Activated CD8-positive, alpha-beta memory T cell treated with anti-CD3 and anti-CD28 coated beads, Interleukin-2, amount 50 U/mL, for 1 hour (primary cell): Measurements from ENCODE around the gene KLHL1.
"Not testable (repeated sequence)": the region's sequence is repeated elsewhere in the genome, so short reads cannot be mapped to it uniquely, and the experiment has no call there.

Source experiments
- DNase-seq: peaks from one replicate; pipeline ENCODE4 v3.0.0-alpha.2; 2020; ENCODE audit errors: extremely low read depth

Gene KLHL1

GRCh38 chr13:70108356-70109105 is at the start of gene KLHL1:
Gene KLHL1, minus strand, starts transcription at chr13:70108452. Its CDS starts 753 bp downstream, at chr13:70107699.
- DNase-seq = no peak

- not testable (repeated sequence) for DNase-seq
Observed at GRCh38 chr13:70142658-70143057, 34.4 kb upstream of the KLHL1 start.

- no peak for DNase-seq
Observed at GRCh38 chr13:70128098-70128497, 19.8 kb upstream of the KLHL1 start.

GRCh38 chr13:70125693-70126092 is 17.4 kb upstream of the KLHL1 start:
- DNase-seq = no peak

GRCh38 chr13:70117338-70117905 is 9.2 kb upstream of the KLHL1 start:
- no peak for DNase-seq

- DNase-seq = no peak
Observed at GRCh38 chr13:70107498-70108281, 562 bp downstream of the KLHL1 start, which contains the start of gene ATXN8OS. Gene ATXN8OS, plus strand, starts transcription at chr13:70107826.

- no peak for DNase-seq
Observed at GRCh38 chr13:70107125-70107497, 1.1 kb downstream of the KLHL1 start.

- DNase-seq = no peak
Observed at GRCh38 chr13:70104481-70104880, 3.8 kb downstream of the KLHL1 start.

GRCh38 chr13:70098669-70099068 is 9.6 kb downstream of the KLHL1 start:
- DNase-seq = no peak

GRCh38 chr13:70090036-70090723 is 18.1 kb downstream of the KLHL1 start:
- no peak for DNase-seq

- DNase-seq = no peak
Observed at GRCh38 chr13:70088926-70089325, 19.3 kb downstream of the KLHL1 start.

GRCh38 chr13:70087247-70087646 is 21.0 kb downstream of the KLHL1 start:
- no peak for DNase-seq

GRCh38 chr13:70080012-70080411 is 28.2 kb downstream of the KLHL1 start:
- DNase-seq = no peak

GRCh38 chr13:70054572-70054971 is 53.7 kb downstream of the KLHL1 start:
- no peak for DNase-seq

GRCh38 chr13:70051531-70051930 is 56.7 kb downstream of the KLHL1 start:
- no peak for DNase-seq

- DNase-seq = no peak
Observed at GRCh38 chr13:70043685-70044084, 64.6 kb downstream of the KLHL1 start.

GRCh38 chr13:70042193-70042592 is 66.1 kb downstream of the KLHL1 start:
- DNase-seq = no peak

GRCh38 chr13:70034286-70034685 is 74.0 kb downstream of the KLHL1 start:
- DNase-seq = no peak

GRCh38 chr13:70027551-70027950 is 80.7 kb downstream of the KLHL1 start:
- DNase-seq = no peak

GRCh38 chr13:70023516-70023915 is 84.7 kb downstream of the KLHL1 start:
- DNase-seq = no peak

GRCh38 chr13:70022646-70023045 is 85.6 kb downstream of the KLHL1 start:
- DNase-seq = no peak

- DNase-seq = no peak
Observed at GRCh38 chr13:70016116-70016515, 92.1 kb downstream of the KLHL1 start.
